NCI-H2227 treated with DMSO at 0.1 percent for 48 hours (cell line): ENCODE data around the gene SERPINE3.

Source experiments
- DNase-seq: peaks from one replicate; lab custom pipeline; 2025; lab: John Stamatoyannopoulos, UW

SERPINE3 gene

GRCh38 chr13:51361106-51361505, 21.6 kb downstream of the SERPINE3 start:
- DNase-seq, result no peak

- no peak for DNase-seq
Measured at GRCh38 chr13:51363625-51364024, 24.1 kb downstream of the SERPINE3 start.

GRCh38 chr13:51364404-51365008, 25.0 kb downstream of the SERPINE3 start:
- no peak for DNase-seq

DNA sequence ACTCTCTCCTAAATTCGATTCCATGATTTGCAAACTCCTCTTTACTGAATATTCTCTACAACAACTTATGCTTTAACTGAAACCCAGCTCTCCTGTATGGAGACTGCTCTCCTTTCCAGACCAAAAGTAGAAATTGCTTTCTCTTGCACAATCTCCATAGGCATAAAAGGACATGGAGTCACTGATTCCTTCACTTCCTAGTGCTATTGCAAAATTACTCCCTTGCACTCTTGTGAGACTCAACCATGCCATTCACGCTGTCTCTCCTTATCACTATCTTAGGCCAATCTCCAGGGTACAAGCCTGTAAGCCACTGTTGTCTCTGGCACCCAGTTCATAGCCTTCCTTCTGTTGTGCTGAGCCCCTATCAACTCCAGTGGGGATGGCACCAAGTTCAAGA, 30.6 kb downstream of the SERPINE3 start:
- no peak for DNase-seq

- DNase-seq, result no peak
Measured at GRCh38 chr13:51370811-51371210, 31.3 kb downstream of the SERPINE3 start.

DNA sequence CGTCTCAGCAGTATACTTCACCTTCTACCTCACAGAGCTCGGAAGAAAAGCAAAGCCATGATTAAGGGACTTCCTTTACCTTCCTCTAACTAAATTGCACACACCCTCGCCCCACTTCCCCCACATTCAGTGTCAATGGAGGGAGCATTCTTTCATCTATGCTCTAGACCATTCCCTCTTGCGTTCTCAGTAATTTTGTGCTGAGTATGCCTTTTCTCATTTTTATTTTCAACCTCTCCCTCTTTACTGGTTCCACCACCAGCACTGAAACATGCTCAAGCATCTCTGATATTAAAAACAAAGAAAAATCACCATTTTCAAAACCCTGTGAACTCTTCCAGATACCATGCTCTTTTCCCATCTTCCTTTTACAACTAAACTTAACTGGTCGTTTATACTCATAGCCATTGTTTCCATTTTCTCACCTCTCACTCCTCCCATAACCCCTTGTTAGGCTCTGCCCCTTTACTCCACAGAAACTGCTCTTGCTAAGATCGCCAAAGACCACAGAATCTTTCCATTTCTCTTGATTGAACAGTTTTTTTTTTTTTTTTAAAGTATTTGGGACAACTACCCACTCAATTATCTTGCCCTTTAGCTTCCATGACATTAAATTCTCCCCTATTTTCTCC, 32.4 kb downstream of the SERPINE3 start:
- DNase-seq, result no peak

- DNase-seq, result no peak
Measured at GRCh38 chr13:51373451-51373850, 34.0 kb downstream of the SERPINE3 start.

- no peak for DNase-seq
Measured at GRCh38 chr13:51380269-51380668, 40.8 kb downstream of the SERPINE3 start.

- no peak for DNase-seq
Measured at GRCh38 chr13:51385114-51385513, 45.6 kb downstream of the SERPINE3 start.

DNA sequence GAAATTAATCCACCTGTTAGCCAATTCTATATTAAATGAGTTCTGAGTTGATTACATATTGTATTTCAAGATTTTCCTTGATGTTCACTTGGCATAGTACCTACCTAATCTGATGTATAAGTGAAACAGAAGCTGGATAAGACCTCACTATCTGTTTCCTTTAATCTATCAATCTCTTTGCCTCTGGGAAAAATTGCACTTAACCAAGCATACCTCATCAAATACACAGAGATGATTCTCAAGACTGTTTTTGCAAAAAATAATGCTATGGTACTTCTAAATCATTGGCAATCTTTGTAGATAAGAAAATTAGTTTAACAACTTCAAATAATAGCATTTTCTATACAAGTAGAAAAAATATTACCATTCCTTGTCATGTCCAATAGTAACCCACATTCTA, 55.2 kb downstream of the SERPINE3 start:
- DNase-seq, result no peak

DNA sequence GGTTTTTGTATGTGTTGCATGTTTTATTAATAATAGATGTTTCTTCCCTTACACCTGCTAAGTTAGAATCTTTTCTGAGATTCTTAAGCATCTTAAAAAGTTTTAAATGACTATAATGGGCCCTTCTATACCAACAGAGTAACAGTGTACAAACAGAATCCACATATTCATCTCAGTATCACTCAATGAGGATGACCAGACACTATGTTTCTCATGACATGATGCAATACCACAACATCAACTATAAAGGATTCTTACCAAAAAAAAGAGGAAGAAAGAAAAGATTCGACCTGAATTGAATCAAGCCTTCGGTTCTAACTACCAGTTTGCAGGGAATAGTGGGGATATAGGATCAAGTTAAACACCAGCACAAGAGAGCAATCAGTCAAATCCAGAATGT, 56.9 kb downstream of the SERPINE3 start:
- no peak for DNase-seq

DNA sequence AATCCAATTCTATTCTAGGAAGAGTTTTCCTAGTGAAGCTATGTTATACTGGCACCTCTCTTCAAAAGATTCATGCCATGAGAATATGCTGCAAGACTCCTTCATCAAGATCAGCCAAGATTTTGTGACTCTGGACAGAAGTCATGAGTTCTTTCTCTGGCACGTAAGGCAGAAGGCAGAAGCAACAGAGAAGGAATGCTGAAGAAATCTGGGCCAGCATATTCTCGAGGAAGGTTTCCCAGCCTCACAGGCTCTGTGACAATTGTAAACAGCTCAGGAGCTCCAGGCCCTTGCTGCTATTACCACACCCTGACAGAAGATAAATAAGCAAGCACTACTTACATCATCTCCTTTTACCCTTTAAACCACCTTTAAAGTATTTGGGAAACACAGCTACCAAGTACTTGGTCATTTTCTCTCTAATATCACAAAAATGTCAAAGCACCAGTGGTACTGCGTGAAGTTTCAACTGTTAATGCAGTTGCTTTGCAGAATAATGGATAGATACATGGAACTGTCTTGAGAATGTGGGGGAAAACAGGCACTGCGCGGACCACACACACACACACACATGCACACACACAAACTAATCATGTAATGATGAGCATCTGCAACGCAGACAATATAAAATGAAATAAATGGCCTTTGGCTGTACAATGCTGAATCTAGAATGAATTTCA, 57.9 kb downstream of the SERPINE3 start:
- peak; percentile 18 for DNase-seq

GRCh38 chr13:51405176-51405575, 65.7 kb downstream of the SERPINE3 start:
- no peak for DNase-seq

DNA sequence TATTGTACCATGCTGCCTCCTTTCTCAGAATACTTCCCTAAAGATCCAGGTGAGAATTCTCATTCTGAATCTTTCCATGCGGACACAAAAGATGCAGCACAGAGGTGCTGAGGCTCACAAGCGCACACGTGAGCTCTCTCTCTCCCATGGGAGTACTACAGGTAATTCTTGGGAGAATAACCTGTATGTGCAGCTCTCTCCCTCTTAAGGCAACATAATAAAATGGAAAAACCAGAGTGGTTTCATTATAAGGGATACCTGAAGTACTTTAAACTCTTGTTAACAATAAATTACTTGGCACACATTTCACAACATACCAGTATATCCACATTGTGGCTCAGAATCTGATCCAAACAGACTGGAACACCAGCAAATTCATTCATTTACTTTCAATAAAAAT, 72.9 kb downstream of the SERPINE3 start:
- DNase-seq, result no peak
